H1 (cell line): Measurements from ENCODE around the gene CAPN7. TPM values are rescaled to one million over a fixed set of nuclear protein-coding genes. Genes with fewer than 3 reads are reported as not detected.

Source experiments
- CTCF ChIA-PET: fragments of 300-600 bp; sonication (Branson Sonifier 250); formaldehyde crosslinking; loops from one replicate; lab custom pipeline; 2021; ENCODE audit not compliant: partially characterized antibody; lab: Charles Lee
- POLR2A ChIA-PET: fragments of 300-600 bp; sonication (Branson Sonifier 250); formaldehyde crosslinking; loops from one replicate; lab custom pipeline; 2021; ENCODE audit warnings: inconsistent platforms; ENCODE audit not compliant: partially characterized antibody; lab: Charles Lee
- DNase-seq, 2 experiments: peaks; one replicate each; pipeline versions ENCODE4 v3.0.0 to v3.0.0-alpha.2; 2010 to 2022; ENCODE audit warnings: low spot score in 2 of 2, low read depth in 1 of 2, mixed read lengths in 1 of 2
- FAIRE-seq: peaks from 2 replicates; lab custom pipeline; 2011; peaks lifted over from hg19 to GRCh38; lab: Jason Lieb, UNC
- H2AFZ ChIP-seq: 2 replicates; pipeline ENCODE4 v1.8.1; 2012; ENCODE audit warnings: low read length, inconsistent platforms
- H2AK5ac ChIP-seq: 2 replicates; pipeline ENCODE4 v1.6.1; 2013; ENCODE audit warnings: low read depth, low read length
- H2BK120ac ChIP-seq: replicated peaks from 2 replicates; pipeline ENCODE3; 2013; ENCODE audit warnings: low read depth, low read length, inconsistent platforms
- H2BK12ac ChIP-seq: 2 replicates; pipeline ENCODE4 v1.6.1; 2013; ENCODE audit warnings: low read depth, low read length
- H2BK15ac ChIP-seq: 2 replicates; pipeline ENCODE4 v1.6.1; 2013; ENCODE audit warnings: low read length
- H2BK20ac ChIP-seq: 2 replicates; pipeline ENCODE4 v1.6.1; 2013; ENCODE audit warnings: low read length
- H2BK5ac ChIP-seq: 2 replicates; pipeline ENCODE4 v1.6.1; 2013; ENCODE audit warnings: low read depth, low read length
- H3K14ac ChIP-seq: 2 replicates; pipeline ENCODE4 v1.6.1; 2013; ENCODE audit warnings: inconsistent platforms; ENCODE audit not compliant: insufficient read length
- H3K18ac ChIP-seq: 2 replicates; pipeline ENCODE4 v1.6.1; 2013; ENCODE audit warnings: low read length; ENCODE audit errors: extremely low read depth
- H3K23ac ChIP-seq: 2 replicates; pipeline ENCODE4 v1.6.1; 2013; ENCODE audit warnings: inconsistent platforms; ENCODE audit not compliant: insufficient read length
- H3K23me2 ChIP-seq: 2 replicates; pipeline ENCODE4 v1.6.1; 2013; ENCODE audit warnings: low read depth, low read length
- H3K27ac ChIP-seq: 2 replicates; pipeline ENCODE4 v1.6.1; 2011; ENCODE audit warnings: low read depth, low read length, inconsistent platforms
- H3K27me3 ChIP-seq, 4 experiments: replicated peaks in 1 of 4; 1 replicate in 1 of 4; 2 replicates in 3 of 4; pipeline versions ENCODE4 v1.6.1 to v1.8.1; 2011 to 2013; ENCODE audit warnings: low read length in 3 of 4, mild to moderate bottlenecking in 3 of 4, inconsistent platforms in 2 of 4, mixed read lengths in 2 of 4, moderate library complexity in 1 of 4; ENCODE audit not compliant: control insufficient read depth in 3 of 4, insufficient read depth in 3 of 4; ENCODE audit errors: extremely low read depth in 1 of 4
- H3K36me3 ChIP-seq, 4 experiments: 2 replicates each; pipeline versions ENCODE4 v1.6.1 to v1.8.1; 2011 to 2013; ENCODE audit warnings: mild to moderate bottlenecking in 4 of 4, low read length in 3 of 4, moderate library complexity in 2 of 4, control low read depth in 1 of 4, inconsistent platforms in 1 of 4; ENCODE audit not compliant: insufficient read depth in 4 of 4, control insufficient read depth in 2 of 4
- H3K4ac ChIP-seq: replicated peaks from 2 replicates; pipeline ENCODE3; 2013; ENCODE audit warnings: low read length, low read depth, mixed read lengths, inconsistent platforms; ENCODE audit not compliant: insufficient read length
- H3K4me1 ChIP-seq, 4 experiments: replicated peaks in 1 of 4; 1 replicate in 1 of 4; 2 replicates in 3 of 4; pipeline versions ENCODE4 v1.6.1 to v1.8.1; 2011 to 2013; ENCODE audit warnings: low read length in 3 of 4, inconsistent platforms in 2 of 4, mixed read lengths in 1 of 4; ENCODE audit not compliant: insufficient read depth in 4 of 4, control insufficient read depth in 3 of 4
- H3K4me2 ChIP-seq, 2 experiments: 2 replicates each; pipeline versions ENCODE4 v1.6.1 to v1.8.1; 2011 to 2013; ENCODE audit warnings: low read depth in 2 of 2, low read length in 2 of 2, control low read depth in 1 of 2, inconsistent platforms in 1 of 2, mild to moderate bottlenecking in 1 of 2; ENCODE audit not compliant: insufficient read depth in 1 of 2
- H3K4me3 ChIP-seq, 4 experiments: fragments of 200-600, 300-600 bp in 1 of 4; sonication (generic), shearing (Covaris generic), sonication (Bioruptor Twin) in 1 of 4; 2 replicates each; pipeline versions ENCODE4 v1.5.1 to v1.8.1; 2011 to 2016; ENCODE audit warnings: low read length in 4 of 4, low read depth in 3 of 4, control low read depth in 2 of 4, inconsistent platforms in 2 of 4, mild to moderate bottlenecking in 2 of 4, mixed read lengths in 1 of 4, moderate library complexity in 1 of 4; ENCODE audit not compliant: insufficient read depth in 2 of 4; ENCODE audit errors: extremely low read depth in 1 of 4
- H3K56ac ChIP-seq: replicated peaks from 2 replicates; pipeline ENCODE3; 2013; ENCODE audit warnings: low read depth, mild to moderate bottlenecking, mixed read lengths, low read length, inconsistent platforms; ENCODE audit not compliant: insufficient read length
- H3K79me1 ChIP-seq: 2 replicates; pipeline ENCODE4 v1.6.1; 2013; ENCODE audit warnings: low read depth, low read length, control low read depth
- H3K79me2 ChIP-seq, 2 experiments: 2 replicates each; pipeline versions ENCODE4 v1.6.1 to v1.8.1; 2012 to 2013; ENCODE audit warnings: low read length in 2 of 2, mild to moderate bottlenecking in 2 of 2, inconsistent platforms in 1 of 2; ENCODE audit not compliant: insufficient read depth in 2 of 2, control insufficient read depth in 1 of 2
- H3K9ac ChIP-seq, 4 experiments: replicated peaks in 1 of 4; 1 replicate in 1 of 4; 2 replicates in 3 of 4; pipeline versions ENCODE4 v1.6.1 to v1.8.1; 2011 to 2013; ENCODE audit warnings: low read depth in 3 of 4, low read length in 3 of 4, control low read depth in 2 of 4, mild to moderate bottlenecking in 2 of 4, moderate library complexity in 2 of 4, inconsistent platforms in 1 of 4; ENCODE audit errors: extremely low read depth in 1 of 4
- H3K9me3 ChIP-seq, 2 experiments: 2 replicates each; pipeline versions ENCODE4 v1.6.1 to v1.8.1; 2012 to 2013; ENCODE audit warnings: mild to moderate bottlenecking in 2 of 2, moderate library complexity in 2 of 2, control low read depth in 1 of 2, inconsistent platforms in 1 of 2, low read depth in 1 of 2, low read length in 1 of 2, mixed read lengths in 1 of 2; ENCODE audit not compliant: insufficient read depth in 2 of 2
- H4K20me1 ChIP-seq, 2 experiments: replicated peaks in 1 of 2; 2 replicates each; pipeline versions ENCODE3 to v1.8.1; 2011 to 2013; ENCODE audit warnings: inconsistent platforms in 2 of 2, low read length in 2 of 2, mild to moderate bottlenecking in 1 of 2; ENCODE audit not compliant: insufficient read depth in 2 of 2, control insufficient read depth in 1 of 2
- H4K5ac ChIP-seq: 2 replicates; pipeline ENCODE4 v1.6.1; 2013; ENCODE audit warnings: low read length, low read depth, mixed read lengths, inconsistent platforms; ENCODE audit not compliant: insufficient read length
- H4K8ac ChIP-seq: 2 replicates; pipeline ENCODE4 v1.8.0; 2013; ENCODE audit warnings: mild to moderate bottlenecking, moderate library complexity, low read length, inconsistent platforms; ENCODE audit not compliant: insufficient read depth; ENCODE audit errors: extremely low read depth
- H4K91ac ChIP-seq: replicated peaks from 2 replicates; pipeline ENCODE3; 2013; ENCODE audit warnings: low read length, mixed read lengths, inconsistent platforms; ENCODE audit not compliant: insufficient read length
- EZH2 ChIP-seq: fragments of 200-600 bp; sonication (generic); IDR thresholded peaks from 2 replicates; pipeline ENCODE4 v1.7.1; 2012; ENCODE audit warnings: low read depth, mild to moderate bottlenecking, moderate library complexity, low read length, inconsistent platforms; ENCODE audit not compliant: severe bottlenecking
- HDAC6 ChIP-seq: IDR thresholded peaks from one replicate; pipeline ENCODE4 v1.7.1; 2012; ENCODE audit warnings: low read depth, mild to moderate bottlenecking, inconsistent platforms, low read length, moderate library complexity
- JUND ChIP-seq: IDR thresholded peaks from 2 replicates; pipeline ENCODE4 v1.6.1; 2011; ENCODE audit warnings: mild to moderate bottlenecking, improper control_type of control experiment, low read length
- KDM4A ChIP-seq: IDR thresholded peaks from one replicate; pipeline ENCODE4 v1.7.1; 2012; ENCODE audit warnings: low read depth, mild to moderate bottlenecking, moderate library complexity, low read length, inconsistent platforms; ENCODE audit not compliant: severe bottlenecking
- POLR2A ChIP-seq, 2 experiments: IDR thresholded peaks; 1 replicate in 1 of 2; 2 replicates in 1 of 2; pipeline ENCODE4 v1.6.1; 2011; ENCODE audit warnings: low read depth in 2 of 2, low read length in 2 of 2, mild to moderate bottlenecking in 2 of 2; ENCODE audit errors: control extremely low read depth in 1 of 2
- SIN3A ChIP-seq, 2 experiments: IDR thresholded peaks in 1 of 2; conservative IDR thresholded peaks in 1 of 2; 2 replicates each; pipeline ENCODE4 v1.6.1; 2011 to 2012; ENCODE audit warnings: low read length in 2 of 2, improper control_type of control experiment in 1 of 2, low read depth in 1 of 2, mild to moderate bottlenecking in 1 of 2
- SIRT6 ChIP-seq: IDR thresholded peaks from one replicate; pipeline ENCODE4 v1.7.1; 2012; ENCODE audit warnings: low read length, inconsistent platforms
- TAF1 ChIP-seq: IDR thresholded peaks from 2 replicates; pipeline ENCODE4 v1.6.1; 2011; ENCODE audit warnings: mild to moderate bottlenecking, low read depth, low read length
- TAF7 ChIP-seq: optimal IDR thresholded peaks from 2 replicates; pipeline ENCODE3; 2011; ENCODE audit warnings: low read depth, mild to moderate bottlenecking, inconsistent platforms, low read length, moderate library complexity, borderline replicate concordance
- WGBS, 2 experiments: shearing (Covaris generic) in 1 of 2; methylation state at CpG; one replicate each; pipeline versions ENCODE4 v1.1.6 to v1.1.7; 2013 to 2015; ENCODE audit warnings: low lambda C conversion rate in 2 of 2, mixed read lengths in 2 of 2, inconsistent platforms in 1 of 2, low coverage in 1 of 2, missing lambda C conversion rate in 1 of 2; ENCODE audit not compliant: insufficient replicate concordance in 2 of 2, insufficient coverage in 1 of 2, insufficient read length in 1 of 2; ENCODE audit errors: extremely low coverage in 1 of 2, missing lambda C conversion rate in 1 of 2; 5-methylcytosine and 5-hydroxymethylcytosine counted together
- polyA plus RNA-seq, 7 experiments: library from polyadenylated mRNA; depleted of rRNA in 3 of 7; stranded (reverse) in 5 of 7; unstranded in 2 of 7; fragments of >200 nt in 5 of 7; fragments of 200-250 nt in 2 of 7; gene quantifications; 1 replicate in 5 of 7; 2 replicates in 1 of 7; 4 replicates in 1 of 7; pipeline versions ENCODE4 v1.2.1 to v1.2.3, GENCODE V29; 2011 to 2013; ENCODE audit warnings: missing spikeins in 2 of 7, mixed read lengths in 2 of 7
- total RNA-seq: library from RNA; stranded (reverse); fragmentation: NEBNext Ultra II Directional; extraction: Animal tissue kit (Norgen Biotek cat#: 25700); gene quantifications from 2 replicates; pipeline ENCODE4 v1.2.1, GENCODE V29; 2021
- TF ChIP-seq, protein P1 (sequence below): IDR thresholded peaks from 2 replicates; pipeline ENCODE4 v1.6.1; 2012; ENCODE audit warnings: inconsistent platforms

Gene CAPN7
- total and polyA plus RNA-seq, 2 of the 8 experiments (the other 6 are each of a cell fraction or from before 2014, with no cell fraction given): 5.3 to 13.2 TPM

DNA sequence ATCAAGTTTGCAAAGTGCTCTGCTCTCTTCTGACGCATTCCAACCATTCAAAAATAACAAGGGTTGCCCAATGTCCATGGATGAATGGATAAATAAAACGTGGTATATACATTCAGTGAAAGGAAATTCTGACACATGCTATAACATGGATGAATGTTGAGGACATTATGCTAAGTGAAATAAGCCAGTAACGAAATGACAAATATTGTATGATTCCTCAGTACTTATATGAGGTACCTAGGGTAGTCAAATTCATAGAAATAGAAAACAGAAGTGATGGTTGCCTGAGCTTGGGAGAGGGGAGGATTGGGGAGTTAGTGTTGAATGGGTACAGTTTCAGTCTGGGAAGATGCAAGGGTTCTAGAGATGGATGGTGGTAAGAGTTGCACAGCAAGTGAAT is 92.5 kb downstream of the CAPN7 start:
- no peak overlapping the region for H4K8ac ChIP-seq
- no peak overlapping the region for H3K4me2 ChIP-seq
- no peak overlapping the region for H2AK5ac ChIP-seq
- no peak overlapping the region for H2AFZ ChIP-seq
- H3K23me2 ChIP-seq: no peaks in the 10 kb centered on the region; the same call in 1 of the 2 replicates
- no peak overlapping the region for H4K5ac ChIP-seq
- H2BK15ac ChIP-seq: no peak overlapping the region
- CTCF ChIA-PET: no interaction called here
- TF ChIP-seq, protein P1, sequence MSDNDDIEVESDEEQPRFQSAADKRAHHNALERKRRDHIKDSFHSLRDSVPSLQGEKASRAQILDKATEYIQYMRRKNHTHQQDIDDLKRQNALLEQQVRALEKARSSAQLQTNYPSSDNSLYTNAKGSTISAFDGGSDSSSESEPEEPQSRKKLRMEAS: no peak
- TF ChIP-seq POLR2A (IDR thresholded peaks at IDR 0.05; ENCODE audit: control extremely low read depth in 1 of 2, low read depth in 2 of 2, low read length in 2 of 2) (no peak), HDAC6 (no peak), TAF1 (no peak), SIN3A (conservative IDR thresholded peaks at IDR 0.05 in 1 of 2, IDR thresholded peaks at IDR 0.05 in 1 of 2; ENCODE audit: low read depth in 1 of 2, low read length in 2 of 2) (no peak), EZH2 (no peak), KDM4A (no peak), TAF7 (no peak), SIRT6 (no peak), JUND (no peak)
- no peak overlapping the region for H2BK5ac ChIP-seq
- no peak overlapping the region for H4K91ac ChIP-seq
- no peaks in the 10 kb centered on the region for H3K27me3 ChIP-seq
- H3K9ac ChIP-seq: no peak overlapping the region
- 83% methylated on average over 3 of the region's 3 CpGs; no CpG with 5 or more reads in 1 of the 2 experiments for WGBS, 2 experiments
- peaks cover 0 to 2% of the 10 kb centered on the region in 2 experiments for H4K20me1 ChIP-seq
- H3K56ac ChIP-seq: no peak overlapping the region
- H3K4ac ChIP-seq: no peak overlapping the region
- no peaks in the 10 kb centered on the region for H3K79me2 ChIP-seq
- H3K4me1 ChIP-seq: no peaks in the 10 kb centered on the region
- H2BK120ac ChIP-seq: no peak overlapping the region
- H3K23ac ChIP-seq: no peak overlapping the region
- POLR2A ChIA-PET: no interaction called here
- no peak overlapping the region for H3K18ac ChIP-seq
- DNase-seq (no peak), FAIRE-seq (no peak)
- H3K14ac ChIP-seq: no peak overlapping the region
- no peaks in the 10 kb centered on the region for H3K9me3 ChIP-seq
- no peak overlapping the region for H2BK20ac ChIP-seq
- no peak overlapping the region for H3K27ac ChIP-seq
- no peak overlapping the region for H2BK12ac ChIP-seq
- H3K4me3 ChIP-seq: no peak overlapping the region
- no peaks in the 10 kb centered on the region; a peak in 1 of 8 replicates for H3K36me3 ChIP-seq
- no peaks in the 10 kb centered on the region for H3K79me1 ChIP-seq
